ENCODE measurements around the gene LINGO3. TPM values are rescaled to one million over a fixed set of nuclear protein-coding genes. Genes with fewer than 3 reads are reported as not detected.

LINGO3 gene
- total RNA-seq, 2 experiments from 2014 or later, result 0.32 to 0.40 TPM

DNA sequence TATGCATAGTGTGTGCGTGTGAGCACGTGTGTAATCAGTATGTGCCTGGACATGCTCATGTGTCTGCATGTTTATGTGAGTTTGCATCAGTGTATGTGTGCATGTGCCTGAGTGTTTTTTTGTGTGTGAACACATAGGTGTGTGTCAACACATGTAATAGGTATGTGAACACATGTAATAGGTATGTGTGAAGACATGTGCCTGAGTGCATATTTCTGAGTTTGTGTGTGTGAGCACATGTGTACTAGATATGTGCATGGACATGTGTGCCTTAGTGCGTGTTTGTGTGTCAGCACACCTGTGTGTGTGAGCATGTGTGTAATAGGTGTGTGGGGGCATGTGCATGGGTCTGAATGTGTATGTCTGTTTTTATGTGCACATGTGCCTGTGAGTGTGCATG, 27.9 kb upstream of the LINGO3 start:
- CTCF ChIA-PET, result interaction anchor here (1.0 kb wide), 1 partner anchor 56 kb away, joined by 3 read pairs; no protein-coding TSS in a partner anchor
- DNase-seq, result no peak
- H3K27ac Mint-ChIP-seq, result no peak overlapping the region
- H3K4me3 Mint-ChIP-seq, result no peak overlapping the region
- ATAC-seq, result peak; percentile 31
- no peaks in the 10 kb centered on the region for H3K27me3 Mint-ChIP-seq
- peaks cover 15% of the 10 kb centered on the region for H3K4me1 Mint-ChIP-seq
- peaks cover 7% of the 10 kb centered on the region for H3K36me3 Mint-ChIP-seq
- H3K9me3 Mint-ChIP-seq (ENCODE audit: low read depth), result peaks cover 8% of the 10 kb centered on the region

DNA sequence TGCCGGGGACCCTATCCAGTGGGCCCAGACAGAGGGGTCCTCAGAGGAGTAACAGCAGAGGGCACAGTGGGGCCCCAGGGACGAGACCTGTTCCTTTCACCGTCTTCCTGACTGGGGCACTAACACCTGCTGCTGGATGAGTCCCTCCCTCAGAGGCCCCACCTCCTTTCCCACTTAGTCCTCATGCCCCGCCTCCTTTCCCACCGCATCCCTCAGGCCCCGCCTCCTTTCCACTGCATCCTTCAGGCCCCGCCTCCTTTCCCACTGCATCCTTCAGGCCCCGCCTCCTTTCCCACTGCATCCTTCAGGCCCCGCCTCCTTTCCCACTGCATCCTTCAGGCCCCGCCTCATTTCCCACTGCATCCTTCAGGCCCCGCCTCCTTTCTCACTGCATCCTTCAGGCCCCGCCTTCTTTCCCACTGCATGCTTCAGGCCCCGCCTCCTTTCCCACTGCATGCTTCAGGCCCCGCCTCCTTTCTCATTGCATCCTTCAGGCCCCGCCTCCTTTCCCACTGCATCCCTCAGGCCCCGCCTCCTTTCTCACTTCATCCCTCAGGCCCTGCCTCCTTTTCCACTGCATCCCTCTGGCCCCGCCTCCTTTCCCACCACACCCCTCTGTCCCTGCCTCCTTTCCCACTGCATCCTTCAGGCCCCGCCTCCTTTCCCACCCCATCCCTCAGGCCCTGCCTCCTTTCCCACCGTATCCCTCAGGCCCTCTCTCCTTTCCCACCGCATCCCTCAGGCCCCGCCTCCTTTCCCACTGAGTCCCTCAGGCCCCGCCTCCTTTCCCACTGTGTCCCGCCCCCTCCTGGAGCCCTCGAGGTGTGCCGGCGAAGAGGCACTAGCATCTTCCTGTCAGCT, 27.3 kb upstream of the LINGO3 start:
- peaks cover 21% of the 10 kb centered on the region for H3K4me1 Mint-ChIP-seq
- no peak overlapping the region for H3K27ac Mint-ChIP-seq
- H3K36me3 Mint-ChIP-seq, result peaks cover 7% of the 10 kb centered on the region
- CTCF ChIA-PET, result interaction anchor here (1.0 kb wide), 1 partner anchor 57 kb away, joined by 3 read pairs; no protein-coding TSS in a partner anchor
- no peaks in the 10 kb centered on the region for H3K27me3 Mint-ChIP-seq
- H3K4me3 Mint-ChIP-seq, result no peak overlapping the region
- no peak for ATAC-seq
- peaks cover 8% of the 10 kb centered on the region for H3K9me3 Mint-ChIP-seq (ENCODE audit: low read depth)
- no peak for DNase-seq

DNA sequence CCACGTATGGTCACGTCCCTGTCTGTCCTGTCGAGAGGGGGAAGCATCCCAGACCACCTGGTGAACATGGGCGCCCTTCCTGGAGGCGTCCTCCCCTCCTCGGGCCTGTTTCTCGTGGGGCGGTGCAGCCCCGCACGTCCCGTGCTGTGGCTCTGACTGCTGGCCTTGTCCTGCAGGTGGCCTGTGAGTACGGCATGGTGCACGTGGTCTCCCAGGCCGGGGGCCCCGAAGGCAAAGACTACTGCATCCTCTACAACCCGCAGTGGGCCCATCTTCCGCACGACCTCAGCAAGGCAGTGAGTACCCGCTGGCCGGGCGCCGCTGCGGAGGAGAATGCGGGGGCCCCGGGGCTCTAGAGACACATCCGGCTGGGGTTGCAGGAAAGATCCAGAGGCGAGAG, 26.5 kb upstream of the LINGO3 start:
- ATAC-seq, result no peak
- H3K4me1 Mint-ChIP-seq, result peaks cover 26% of the 10 kb centered on the region
- H3K9me3 Mint-ChIP-seq (ENCODE audit: low read depth), result peaks cover 8% of the 10 kb centered on the region
- CTCF ChIA-PET, result no interaction called here
- no peak overlapping the region for H3K27ac Mint-ChIP-seq
- no peaks in the 10 kb centered on the region for H3K27me3 Mint-ChIP-seq
- H3K36me3 Mint-ChIP-seq, result peaks cover 7% of the 10 kb centered on the region
- no peak overlapping the region for H3K4me3 Mint-ChIP-seq
- no peak for DNase-seq

DNA sequence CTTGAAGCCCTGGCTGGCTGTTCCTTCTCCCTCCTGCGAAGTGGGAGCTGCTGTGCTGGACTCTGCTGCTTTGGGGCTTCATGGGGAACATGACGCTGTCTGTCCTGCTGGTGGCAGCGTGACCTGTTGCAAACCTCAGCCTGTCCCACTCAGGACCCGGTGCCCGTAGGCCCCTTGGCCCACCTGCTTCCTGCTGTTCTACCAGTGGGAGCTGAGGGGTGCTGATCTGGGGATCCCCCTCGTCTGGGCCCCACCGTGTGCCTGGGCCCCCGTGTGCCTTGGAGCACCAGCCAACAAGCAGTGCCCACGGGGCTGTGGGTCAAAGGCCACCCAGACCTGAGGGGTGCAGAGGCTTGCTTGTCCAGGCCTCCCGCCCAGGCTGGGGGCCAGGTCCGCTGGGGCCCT, 25.9 kb upstream of the LINGO3 start:
- Mint-ChIP-seq H3K27me3 (no peaks in the 10 kb centered on the region), H3K9me3 (ENCODE audit: low read depth) (peaks cover 8% of the 10 kb centered on the region), H3K4me3 (no peak overlapping the region), H3K36me3 (peaks cover 7% of the 10 kb centered on the region), H3K4me1 (peaks cover 30% of the 10 kb centered on the region), H3K27ac (no peak overlapping the region)
- no peak for ATAC-seq
- DNase-seq, result no peak
- CTCF ChIA-PET, result no interaction called here

DNA sequence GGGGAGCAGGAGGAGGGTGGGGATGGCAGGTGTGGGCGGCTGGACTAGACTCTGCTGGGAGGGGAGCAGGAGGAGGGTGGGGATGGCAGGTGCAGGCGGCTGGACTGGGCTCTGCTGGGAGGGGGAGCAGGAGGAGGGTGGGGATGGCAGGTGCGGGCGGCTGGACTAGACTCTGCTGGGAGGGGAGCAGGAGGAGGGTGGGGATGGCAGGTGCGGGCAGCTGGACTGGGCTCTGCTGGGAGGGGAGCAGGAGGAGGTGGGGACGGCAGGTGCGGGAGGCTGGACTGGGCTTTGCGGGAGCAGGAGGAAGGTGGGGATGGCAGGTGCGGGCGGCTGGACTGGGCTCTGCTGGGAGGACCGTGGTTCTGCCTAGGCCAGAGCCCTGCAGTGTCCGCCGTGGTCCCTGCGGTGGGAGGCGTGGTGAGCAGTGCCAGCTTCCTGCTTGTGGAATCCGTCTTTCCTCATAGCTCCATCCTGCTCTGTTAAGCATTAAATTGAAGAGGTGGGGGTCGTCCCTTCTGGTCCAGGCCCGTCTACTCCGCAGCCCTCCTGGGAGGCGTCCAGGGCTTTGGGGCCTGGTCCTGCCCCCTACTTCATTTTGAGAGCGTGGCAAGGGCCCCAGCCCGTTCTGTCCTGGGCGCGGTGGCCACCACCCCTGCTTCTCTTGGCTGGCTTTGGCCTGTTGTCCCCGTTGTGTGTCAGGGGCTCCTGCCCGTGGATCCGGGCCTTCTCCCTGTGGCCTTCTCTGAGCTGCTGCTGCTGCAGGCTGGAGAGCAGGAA, 25.3 kb upstream of the LINGO3 start:
- peaks cover 30% of the 10 kb centered on the region for H3K4me1 Mint-ChIP-seq
- H3K4me3 Mint-ChIP-seq, result no peak overlapping the region
- no peak overlapping the region for H3K27ac Mint-ChIP-seq
- no peaks in the 10 kb centered on the region for H3K27me3 Mint-ChIP-seq
- CTCF ChIA-PET, result no interaction called here
- H3K36me3 Mint-ChIP-seq, result peaks cover 7% of the 10 kb centered on the region
- ATAC-seq (no peak), DNase-seq (no peak)
- H3K9me3 Mint-ChIP-seq (ENCODE audit: low read depth), result peaks cover 8% of the 10 kb centered on the region

DNA sequence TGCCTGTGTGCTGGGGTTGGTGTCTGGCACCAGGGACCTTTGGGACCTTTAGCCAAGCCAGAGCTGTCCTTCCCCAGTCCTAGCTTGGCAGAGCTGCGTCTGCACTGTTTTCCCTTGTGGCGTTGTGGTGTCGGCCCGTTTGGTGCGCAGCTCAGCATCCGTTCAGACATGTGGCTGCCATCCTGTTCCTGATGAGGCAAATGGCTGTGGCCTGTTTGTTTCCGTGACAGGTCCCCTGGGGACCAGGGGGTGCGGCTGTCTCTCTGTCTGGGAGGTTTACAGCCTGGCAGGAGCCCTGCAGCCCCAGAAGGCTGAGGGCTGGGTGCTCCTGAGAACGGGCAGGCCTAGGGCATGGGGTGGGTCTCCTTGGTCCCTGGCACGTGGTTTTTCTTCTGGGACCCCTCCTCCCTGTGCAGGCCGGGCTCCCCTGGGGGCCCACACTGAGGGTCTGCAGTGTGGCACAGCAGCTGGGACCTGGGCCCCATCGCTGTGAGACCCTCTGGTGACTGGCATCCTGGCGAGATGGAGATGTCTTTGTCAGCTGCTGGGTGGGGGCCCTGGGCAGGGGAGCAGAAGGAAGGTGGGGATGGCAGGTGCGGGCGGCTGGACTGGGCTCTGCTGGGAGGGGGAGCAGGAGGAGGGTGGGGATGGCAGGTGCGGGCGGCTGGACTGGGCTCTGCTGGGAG, 24.5 kb upstream of the LINGO3 start:
- DNase-seq (peak; percentile 47), ATAC-seq (no peak)
- peak overlapping the region; percentile 68 for H3K27ac Mint-ChIP-seq
- H3K27me3 Mint-ChIP-seq, result no peaks in the 10 kb centered on the region
- peaks cover 9% of the 10 kb centered on the region for H3K36me3 Mint-ChIP-seq
- CTCF ChIA-PET, result no interaction called here
- peaks cover 8% of the 10 kb centered on the region for H3K9me3 Mint-ChIP-seq (ENCODE audit: low read depth)
- H3K4me3 Mint-ChIP-seq, result no peak overlapping the region
- H3K4me1 Mint-ChIP-seq, result peaks cover 34% of the 10 kb centered on the region

DNA sequence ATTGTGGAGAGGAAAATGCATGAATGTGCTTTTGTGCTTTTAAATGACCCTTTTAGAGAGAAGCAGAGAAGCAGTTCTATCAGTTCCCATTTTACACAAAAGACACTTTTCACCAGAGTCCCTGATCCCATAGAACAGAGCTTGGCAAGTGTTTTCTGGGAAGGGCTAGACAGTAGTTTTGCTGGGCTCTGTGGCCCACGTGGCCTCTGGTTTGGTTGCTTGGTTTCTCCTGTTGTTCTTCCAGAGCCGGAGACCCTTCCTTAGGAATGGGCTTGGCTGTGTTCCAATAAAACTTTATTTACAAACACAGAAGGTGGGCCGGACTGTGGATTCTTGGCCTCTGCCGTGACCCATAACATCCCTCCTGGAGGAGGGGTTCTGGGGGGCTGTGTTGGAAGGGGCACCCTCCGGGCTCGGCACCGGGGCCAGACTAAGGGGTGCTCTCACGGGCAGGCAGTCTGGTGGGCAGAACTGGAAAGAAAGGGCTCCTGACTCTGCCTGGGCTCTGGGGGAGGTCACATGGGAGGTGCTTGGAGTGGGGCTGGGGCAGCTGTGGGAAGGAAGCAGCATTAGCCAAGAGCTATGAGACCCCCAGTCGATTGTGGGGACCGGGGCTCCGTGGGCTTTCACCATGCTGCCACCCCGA, 23.8 kb upstream of the LINGO3 start:
- peaks cover 42% of the 10 kb centered on the region for H3K4me1 Mint-ChIP-seq
- no peak overlapping the region for H3K27ac Mint-ChIP-seq
- CTCF ChIA-PET, result no interaction called here
- no peak for DNase-seq
- ATAC-seq, result no peak
- H3K27me3 Mint-ChIP-seq, result no peaks in the 10 kb centered on the region
- peaks cover 8% of the 10 kb centered on the region for H3K9me3 Mint-ChIP-seq (ENCODE audit: low read depth)
- peaks cover 11% of the 10 kb centered on the region for H3K36me3 Mint-ChIP-seq
- no peak overlapping the region for H3K4me3 Mint-ChIP-seq

DNA sequence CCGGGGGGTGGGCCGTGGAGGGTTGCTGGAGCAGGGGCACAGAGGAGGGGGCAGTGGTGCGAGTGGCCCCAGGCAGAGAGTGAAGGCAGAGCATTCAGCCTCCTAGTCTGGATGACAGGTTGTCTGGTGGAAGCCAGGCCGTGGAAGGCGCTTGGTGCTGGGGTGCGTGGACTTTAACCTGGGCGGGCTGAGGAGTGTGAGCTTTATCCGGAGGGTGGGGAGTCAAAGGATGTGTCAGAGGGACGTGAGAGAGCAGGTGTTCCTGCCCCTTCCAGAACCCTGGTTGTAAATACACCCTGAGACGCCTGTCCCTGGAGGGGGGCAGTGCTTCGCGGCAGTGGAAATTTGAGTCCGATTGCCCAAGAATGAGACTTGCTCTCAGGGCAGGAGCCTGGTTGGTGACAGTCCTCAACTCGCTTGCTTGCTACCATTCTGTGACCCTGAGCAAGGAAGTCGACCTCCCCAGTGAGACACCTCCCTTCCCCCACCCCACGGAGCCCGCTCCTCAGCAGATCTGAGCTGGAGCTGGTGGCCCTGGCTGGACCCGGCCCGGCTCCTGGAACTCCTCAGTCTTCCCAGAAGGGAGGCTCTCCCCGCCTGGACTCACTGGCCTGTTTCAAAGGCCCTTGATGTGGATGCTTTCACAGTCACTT, 22.8 kb upstream of the LINGO3 start:
- Mint-ChIP-seq H3K4me3 (peak overlapping the region; percentile 25), H3K36me3 (peaks cover 12% of the 10 kb centered on the region), H3K27ac (no peak overlapping the region), H3K9me3 (ENCODE audit: low read depth) (peaks cover 2% of the 10 kb centered on the region), H3K4me1 (peaks cover 46% of the 10 kb centered on the region), H3K27me3 (no peaks in the 10 kb centered on the region)
- DNase-seq (no peak), ATAC-seq (no peak)
- CTCF ChIA-PET, result no interaction called here

DNA sequence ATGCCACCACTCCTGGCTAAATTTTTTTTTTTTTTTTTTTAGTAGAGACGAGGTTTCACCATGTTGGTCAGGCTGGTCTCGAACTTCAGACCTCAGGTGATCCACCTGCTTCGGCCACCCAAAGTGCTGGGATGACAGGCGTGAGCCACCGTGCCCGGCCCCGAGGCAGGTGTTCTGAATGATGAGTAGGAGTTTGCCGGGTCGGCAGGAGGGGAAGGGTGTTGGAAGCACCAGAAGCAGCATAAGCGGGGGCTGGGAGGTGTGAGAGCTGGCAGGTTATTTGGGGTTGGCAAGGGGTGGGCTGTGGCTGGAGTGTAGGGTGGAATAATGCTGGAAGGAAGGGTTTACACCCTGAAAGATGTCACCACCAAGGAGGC, 22.3 kb upstream of the LINGO3 start:
- Mint-ChIP-seq H3K4me1 (peaks cover 52% of the 10 kb centered on the region), H3K9me3 (ENCODE audit: low read depth) (no peaks in the 10 kb centered on the region), H3K4me3 (peak overlapping the region; percentile 25), H3K27me3 (no peaks in the 10 kb centered on the region), H3K36me3 (peaks cover 12% of the 10 kb centered on the region), H3K27ac (no peak overlapping the region)
- CTCF ChIA-PET, result interaction anchor here (0.8 kb wide), 1 partner anchor 62 kb away, joined by 3 read pairs; no protein-coding TSS in a partner anchor
- DNase-seq, result no peak
- ATAC-seq, result no peak

DNA sequence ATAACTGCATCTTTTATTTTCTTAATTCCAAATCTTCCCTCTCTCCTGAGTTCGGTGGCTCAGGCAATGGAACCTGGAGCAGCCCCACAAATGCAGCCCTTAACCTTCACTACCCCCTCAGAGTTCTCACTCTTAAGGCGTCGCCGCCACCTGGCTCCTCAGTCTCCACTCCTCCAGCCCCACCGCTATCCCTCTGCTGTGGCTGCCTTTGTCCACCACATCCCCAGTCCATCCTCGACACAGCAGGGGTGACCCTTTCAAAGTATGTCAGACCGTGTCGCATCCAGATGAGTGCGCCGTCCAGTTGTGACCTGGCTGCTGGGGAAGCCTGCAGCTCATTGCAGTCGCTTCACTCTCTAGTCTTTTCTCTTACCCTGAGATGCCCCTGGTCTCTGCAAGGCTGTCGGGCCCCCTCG, 21.6 kb upstream of the LINGO3 start:
- Mint-ChIP-seq H3K27me3 (no peaks in the 10 kb centered on the region), H3K9me3 (ENCODE audit: low read depth) (no peaks in the 10 kb centered on the region), H3K27ac (peak overlapping the region; percentile 77), H3K4me1 (peaks cover 53% of the 10 kb centered on the region), H3K36me3 (peaks cover 12% of the 10 kb centered on the region), H3K4me3 (peak overlapping the region; percentile 87)
- CTCF ChIA-PET, result interaction anchor here (0.8 kb wide), 2 partner anchors 63 to 92 kb away, joined by 3 read pairs; no protein-coding TSS in a partner anchor
- ATAC-seq (no peak), DNase-seq (no peak)

DNA sequence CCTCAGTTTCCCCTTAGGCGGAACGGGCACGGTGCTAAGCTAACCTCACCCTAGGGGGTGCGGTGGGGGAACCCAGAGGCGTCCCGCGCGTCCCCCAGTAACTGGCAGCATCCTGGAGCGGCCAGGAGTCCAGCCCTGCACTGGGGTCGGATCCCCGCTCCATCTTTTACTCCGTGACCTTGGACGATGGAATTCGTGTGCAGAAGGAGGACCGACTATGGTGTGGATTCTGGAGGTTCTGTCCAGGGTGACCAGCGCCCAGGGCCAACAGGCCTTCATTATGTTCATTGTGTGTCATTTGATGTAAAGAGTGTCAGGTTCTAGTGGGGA, 21.2 kb upstream of the LINGO3 start:
- ATAC-seq, result no peak

DNA sequence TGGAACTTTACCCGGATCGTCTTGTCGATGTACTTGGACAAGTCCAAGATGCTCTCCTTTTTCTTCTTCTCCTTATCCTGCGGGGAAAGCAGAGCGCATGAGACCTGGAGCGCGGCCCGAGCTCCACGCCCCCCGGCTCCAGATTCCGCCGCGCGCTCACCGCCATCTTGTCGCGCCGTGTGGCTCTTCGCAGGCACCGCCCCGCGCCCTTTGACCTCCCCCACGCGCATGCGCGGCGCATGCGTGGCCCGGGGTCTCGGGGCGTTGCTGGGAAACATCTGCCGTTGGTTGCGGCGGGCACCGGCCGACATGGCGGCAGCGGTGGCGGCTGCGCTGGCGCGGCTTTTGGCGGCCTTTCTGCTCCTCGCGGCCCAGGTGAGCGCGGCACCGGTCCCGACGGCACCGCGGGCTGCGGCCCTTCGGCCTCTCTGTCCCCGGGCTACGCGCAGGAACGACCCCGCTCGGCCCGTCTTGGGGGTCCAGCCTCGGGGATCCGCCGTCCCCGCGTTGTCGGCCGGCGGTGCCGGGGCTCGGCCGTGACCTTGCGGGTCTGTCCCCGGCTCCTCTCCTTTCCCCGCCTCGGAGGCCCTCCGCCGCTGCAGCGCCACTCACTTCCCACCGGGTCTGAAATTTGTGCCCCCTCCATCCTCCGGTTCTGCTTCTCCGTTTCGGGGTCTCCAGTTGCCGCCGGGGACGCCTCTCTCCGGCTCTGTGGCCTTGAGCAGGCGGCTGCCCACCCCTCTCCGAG, 20.6 kb upstream of the LINGO3 start, which contains the start of the genes LSM7 and SPPL2B:
Gene LSM7, minus strand, starts transcription at position 186 of the 748 bp plus-strand sequence. Its CDS starts 20 bp downstream, at position 166.
Gene SPPL2B, plus strand, starts transcription at position 284 of the 748 bp plus-strand sequence. Its CDS starts 26 bp downstream, at position 310.
- Mint-ChIP-seq H3K36me3 (peaks cover 14% of the 10 kb centered on the region), H3K27ac (peak within 1 kb of the TSS; percentile 99), H3K4me3 (peak within 1 kb of the TSS; percentile 87), H3K9me3 (ENCODE audit: low read depth) (no peaks in the 10 kb centered on the region), H3K27me3 (no peaks in the 10 kb centered on the region), H3K4me1 (peaks cover 53% of the 10 kb centered on the region)
- CTCF ChIA-PET, result interaction anchor here (0.8 to 1.5 kb wide), 9 partner anchors 43 to 623 kb away, joined by 3 to 5 read pairs (median 3); partner anchors contain the start of gene PLEKHJ1
- ATAC-seq, result peak; percentile 82
- peak; percentile 93 for DNase-seq

More for the DNA sequence above, 21.2 kb upstream of the LINGO3 start:
- Mint-ChIP-seq H3K4me3 (peak overlapping the region; percentile 87), H3K4me1 (peaks cover 53% of the 10 kb centered on the region), H3K27ac (peak overlapping the region; percentile 77), H3K27me3 (no peaks in the 10 kb centered on the region), H3K36me3 (peaks cover 12% of the 10 kb centered on the region), H3K9me3 (ENCODE audit: low read depth) (no peaks in the 10 kb centered on the region)
- CTCF ChIA-PET, result interaction anchor here (0.8 kb wide), 1 partner anchor 91 kb away, joined by 3 read pairs; no protein-coding TSS in a partner anchor
- DNase-seq, result no peak
